Gastroesophageal sphincter (tissue), 3 donors: ENCODE data around the gene MYO1D.

ENCODE experiments used
- CTCF ChIP-seq, 4 experiments: fragments of 200-600 bp in 2 of 4; fragments of 450-650 bp in 2 of 4; sonication (generic) in 1 of 4; IDR thresholded peaks; one replicate each; pipeline ENCODE4 v1.5.1; 2017 to 2019; ENCODE audit warnings: antibody characterized with exemption in 4 of 4, mild to moderate bottlenecking in 2 of 4, moderate library complexity in 2 of 4
- POLR2A ChIP-seq, 2 donors: fragments of 450-650 bp; IDR thresholded peaks; one replicate each; pipeline ENCODE4 v1.6.1; 2017; ENCODE audit warnings: antibody characterized with exemption in 2 of 2, mild to moderate bottlenecking in 2 of 2, moderate library complexity in 1 of 2

DNA sequence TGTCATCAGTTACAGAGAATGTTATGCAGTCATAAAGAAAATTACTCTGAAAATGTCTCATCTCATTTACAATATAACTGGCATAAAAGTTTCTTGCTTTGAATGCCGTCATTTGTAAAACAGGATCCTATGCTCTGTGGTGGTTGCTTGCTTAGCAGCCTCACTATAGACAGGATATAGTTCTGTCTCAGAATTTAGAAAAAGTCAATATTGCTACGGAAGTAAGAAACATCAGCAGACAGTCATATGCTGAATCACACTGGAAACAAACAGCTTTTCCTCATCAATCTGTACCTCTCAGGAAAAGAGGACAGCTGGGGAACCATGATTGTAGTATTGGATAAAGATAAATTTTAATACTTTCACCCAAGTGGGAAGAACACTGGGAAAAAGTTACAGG is 105.5 kb downstream of the MYO1D start:
- TF ChIP-seq CTCF (IDR thresholded peaks at IDR 0.05) (no peak), POLR2A (IDR thresholded peaks at IDR 0.05) (no peak)
